HG03175 (cell line): ENCODE measurements around the gene SLC12A4.
"Not testable (repeated sequence)": the region's sequence is repeated elsewhere in the genome, so short reads cannot be mapped to it uniquely, and the experiment has no call there.

ENCODE experiments used
- ATAC-seq: cut with Tn5 transposase; IDR thresholded peaks from one replicate; pipeline ENCODE4 v1.9.1; 2021; ENCODE audit warnings: mild to moderate bottlenecking, moderate library complexity; ENCODE audit not compliant: unreplicated experiment

SLC12A4 gene

DNA sequence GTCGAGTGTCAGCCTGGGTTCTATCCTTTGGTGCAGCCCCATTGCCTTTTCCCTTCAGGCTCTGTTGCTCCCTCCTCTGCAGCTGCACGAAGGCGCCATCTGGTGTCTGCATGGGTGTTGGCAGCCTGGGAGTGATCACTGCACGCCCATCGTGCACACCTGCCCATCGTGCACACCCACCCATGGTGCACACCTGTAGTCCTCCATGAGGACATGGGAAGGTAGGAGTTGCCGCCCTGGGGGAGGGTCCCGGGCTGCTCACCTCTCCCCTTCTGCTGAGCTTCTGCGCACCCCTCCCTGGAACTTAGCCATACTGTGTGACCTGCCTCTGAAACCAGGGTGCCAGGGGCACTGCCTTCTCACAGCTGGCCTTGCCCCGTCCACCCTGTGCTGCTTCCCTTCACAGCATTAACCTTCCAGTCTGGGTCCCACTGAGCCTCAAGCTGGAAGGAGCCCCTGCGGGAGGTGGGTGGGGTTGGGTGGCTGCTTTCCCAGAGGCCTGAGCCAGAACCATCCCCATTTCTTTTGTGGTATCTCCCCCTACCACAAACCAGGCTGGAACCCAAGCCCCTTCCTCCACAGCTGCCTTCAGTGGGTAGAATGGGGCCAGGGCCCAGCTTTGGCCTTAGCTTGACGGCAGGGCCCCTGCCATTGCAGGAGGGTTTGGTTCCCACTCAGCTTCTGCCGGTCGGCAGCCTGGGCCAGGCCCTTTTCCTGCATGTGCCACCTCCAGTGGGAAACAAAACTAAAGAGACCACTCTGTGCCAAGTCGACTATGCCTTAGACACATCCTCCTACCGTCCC is 39.7 kb downstream of the SLC12A4 start:
- ATAC-seq: peak; percentile 44

- no peak for ATAC-seq
These were observed 40.3 kb downstream of the SLC12A4 start for GRCh38 chr16:67928147-67928546.

DNA sequence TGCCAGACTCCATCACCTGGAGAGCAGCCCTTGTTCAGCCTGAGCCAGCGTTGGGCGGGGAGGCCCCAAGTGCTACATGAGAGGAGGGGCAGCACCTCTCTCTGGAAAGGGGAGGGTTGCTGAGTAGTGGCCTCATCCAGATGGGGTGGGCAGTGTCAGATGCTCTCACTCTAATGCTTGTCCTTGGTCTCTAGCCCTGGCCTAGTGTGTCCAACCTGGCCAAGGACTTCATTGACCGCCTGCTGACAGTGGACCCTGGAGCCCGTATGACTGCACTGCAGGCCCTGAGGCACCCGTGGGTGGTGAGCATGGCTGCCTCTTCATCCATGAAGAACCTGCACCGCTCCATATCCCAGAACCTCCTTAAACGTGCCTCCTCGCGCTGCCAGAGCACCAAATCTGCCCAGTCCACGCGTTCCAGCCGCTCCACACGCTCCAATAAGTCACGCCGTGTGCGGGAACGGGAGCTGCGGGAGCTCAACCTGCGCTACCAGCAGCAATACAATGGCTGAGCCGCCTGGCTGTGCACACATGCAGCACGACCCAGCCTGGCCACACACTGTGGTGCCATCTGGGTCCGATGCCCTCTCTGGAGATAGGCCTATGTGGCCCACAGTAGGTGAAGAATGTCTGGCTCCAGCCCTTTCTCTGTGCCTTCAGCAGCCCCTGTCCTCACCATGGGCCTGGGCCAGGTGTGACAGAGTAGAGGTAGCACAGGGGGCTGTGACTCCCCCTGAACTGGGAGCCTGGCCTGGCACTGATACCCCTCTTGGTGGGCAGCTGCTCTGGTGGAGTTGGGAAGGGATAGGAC is 41.1 kb downstream of the SLC12A4 start:
- no peak for ATAC-seq

DNA sequence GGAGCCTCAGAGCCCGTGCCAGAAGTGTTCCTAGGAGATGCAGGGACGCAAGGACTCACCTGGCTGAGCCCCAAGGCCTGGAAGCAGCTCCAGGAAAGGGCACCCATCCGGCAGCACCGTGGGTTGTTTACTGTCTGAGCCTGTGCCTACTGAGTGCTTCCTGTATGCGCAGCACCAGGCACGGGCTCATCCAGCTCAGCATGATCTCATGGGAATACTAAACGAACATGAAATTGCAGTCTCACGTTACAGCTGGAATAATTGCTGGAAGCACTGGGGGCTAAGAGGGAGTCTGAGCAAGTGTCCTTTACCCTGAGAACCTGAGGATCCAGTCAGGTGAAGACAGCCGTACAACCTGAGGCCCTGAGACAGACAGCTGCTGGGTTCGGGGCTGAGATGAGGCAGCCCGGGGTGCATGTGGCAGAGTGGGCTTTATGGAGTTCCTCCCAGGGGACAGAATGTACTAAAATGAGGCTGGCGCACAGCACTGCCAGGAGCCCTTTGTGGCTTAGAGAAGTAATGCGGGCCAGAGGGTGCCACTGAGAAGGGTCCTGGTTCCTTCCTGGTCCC is 42.2 kb downstream of the SLC12A4 start:
- no peak for ATAC-seq

- ATAC-seq: no peak
These were observed 44.1 kb downstream of the SLC12A4 start for GRCh38 chr16:67924140-67924906.

GRCh38 chr16:67923414-67924116 is 44.9 kb downstream of the SLC12A4 start:
- no peak for ATAC-seq

- no peak for ATAC-seq
These were observed 45.7 kb downstream of the SLC12A4 start for GRCh38 chr16:67922740-67923139.

DNA sequence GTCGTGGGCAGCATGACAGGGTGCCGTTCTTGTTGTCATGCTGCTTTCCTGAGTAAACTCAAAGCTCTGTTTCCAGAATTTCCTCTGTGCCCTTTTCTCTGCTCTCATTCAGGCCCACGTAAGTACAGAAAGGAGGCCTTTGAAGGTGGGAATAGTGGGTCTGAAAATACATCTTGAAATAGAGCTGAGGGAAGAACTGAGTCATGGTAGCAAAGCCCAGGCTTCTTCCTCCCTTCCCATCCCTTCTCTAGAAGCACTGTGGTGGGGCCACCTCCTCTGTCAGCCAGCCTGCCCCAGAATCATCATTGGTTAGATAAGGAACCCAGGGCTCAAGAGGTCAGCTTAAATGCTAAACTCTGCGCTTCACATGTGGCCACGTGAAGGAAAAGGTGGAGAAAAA is 46.2 kb downstream of the SLC12A4 start:
- ATAC-seq: no peak

DNA sequence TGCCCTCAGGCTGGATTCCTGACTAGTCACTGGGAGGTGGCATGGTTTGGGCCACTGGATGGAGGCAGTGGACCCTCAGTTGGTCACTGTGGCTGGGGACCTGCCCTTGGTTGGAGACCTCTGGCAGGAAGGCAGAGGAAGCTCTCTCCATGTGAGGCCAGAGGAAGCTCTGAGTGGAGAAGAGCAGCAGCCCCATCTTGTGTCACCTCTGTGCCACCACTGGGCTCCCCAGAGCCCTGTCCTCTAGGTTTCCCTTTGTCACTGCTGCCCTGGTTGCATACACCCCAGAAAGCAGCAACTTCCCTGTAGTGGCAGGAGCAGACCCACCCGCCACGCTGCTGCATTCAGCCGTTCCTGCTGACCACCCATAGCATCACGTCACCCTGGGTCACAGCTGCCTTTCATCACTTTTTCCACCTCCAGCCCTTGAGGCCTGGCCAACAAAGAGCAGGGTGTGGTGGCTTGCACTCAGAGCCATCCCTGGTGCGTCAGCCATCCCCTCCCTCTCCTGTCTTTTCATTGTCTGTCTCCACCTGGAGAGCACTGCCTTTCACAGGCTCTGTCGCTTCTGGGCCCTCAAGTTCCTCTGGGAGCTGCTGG is 48.7 kb downstream of the SLC12A4 start:
- no peak for ATAC-seq

DNA sequence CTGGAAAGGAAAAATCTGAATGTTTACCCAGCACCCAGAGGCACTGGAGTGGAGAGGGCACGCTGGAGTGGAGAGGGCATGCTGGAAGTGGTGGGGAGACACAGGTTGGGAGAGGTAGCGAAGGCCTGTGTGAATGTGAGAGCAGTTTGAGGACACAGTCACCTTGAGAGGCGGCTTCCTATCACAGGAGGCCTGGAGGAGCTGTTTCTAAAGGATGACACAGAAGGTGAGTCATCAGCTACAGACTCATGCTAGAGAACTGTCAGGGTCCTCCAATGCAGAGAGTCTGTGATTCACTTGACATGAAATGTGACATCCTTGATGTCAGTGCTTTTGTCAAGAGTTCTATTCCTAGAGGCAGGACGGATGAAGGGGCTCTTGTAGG is 50.6 kb downstream of the SLC12A4 start:
- no peak for ATAC-seq

DNA sequence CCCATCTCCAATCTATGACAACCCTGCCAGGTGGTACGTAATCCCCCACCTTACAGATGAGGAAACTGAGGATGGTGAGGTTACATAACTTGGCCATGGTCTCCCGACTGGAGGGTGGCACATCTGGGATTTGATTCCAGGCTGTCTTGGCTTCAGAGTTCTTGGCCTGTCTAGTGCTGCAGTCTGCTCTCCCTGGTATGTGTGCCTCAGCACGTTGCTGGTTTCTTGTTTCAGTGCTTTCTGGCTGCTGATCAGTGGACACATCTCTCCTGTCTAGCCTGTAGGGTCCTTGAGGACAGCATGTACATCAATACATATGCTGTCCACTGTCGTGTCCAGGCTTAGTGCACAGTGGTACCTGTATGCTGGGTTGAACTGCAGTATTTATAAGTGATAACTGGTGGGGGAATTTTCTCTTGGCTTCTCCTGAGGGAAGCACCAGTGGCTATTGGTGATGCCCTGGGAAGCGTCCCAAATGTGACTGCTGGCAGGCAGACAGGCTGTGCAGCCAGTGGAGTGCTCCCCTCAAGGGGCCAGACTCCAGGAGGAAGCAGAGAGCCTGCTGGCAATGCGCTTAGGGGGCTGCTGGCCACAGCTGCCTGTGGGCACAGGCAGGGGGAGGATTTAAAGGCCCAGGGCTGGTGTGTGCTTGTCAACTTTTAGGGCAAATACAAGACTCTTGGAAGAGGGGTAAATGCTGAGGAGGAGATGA is 51.1 kb downstream of the SLC12A4 start:
- no peak for ATAC-seq

DNA sequence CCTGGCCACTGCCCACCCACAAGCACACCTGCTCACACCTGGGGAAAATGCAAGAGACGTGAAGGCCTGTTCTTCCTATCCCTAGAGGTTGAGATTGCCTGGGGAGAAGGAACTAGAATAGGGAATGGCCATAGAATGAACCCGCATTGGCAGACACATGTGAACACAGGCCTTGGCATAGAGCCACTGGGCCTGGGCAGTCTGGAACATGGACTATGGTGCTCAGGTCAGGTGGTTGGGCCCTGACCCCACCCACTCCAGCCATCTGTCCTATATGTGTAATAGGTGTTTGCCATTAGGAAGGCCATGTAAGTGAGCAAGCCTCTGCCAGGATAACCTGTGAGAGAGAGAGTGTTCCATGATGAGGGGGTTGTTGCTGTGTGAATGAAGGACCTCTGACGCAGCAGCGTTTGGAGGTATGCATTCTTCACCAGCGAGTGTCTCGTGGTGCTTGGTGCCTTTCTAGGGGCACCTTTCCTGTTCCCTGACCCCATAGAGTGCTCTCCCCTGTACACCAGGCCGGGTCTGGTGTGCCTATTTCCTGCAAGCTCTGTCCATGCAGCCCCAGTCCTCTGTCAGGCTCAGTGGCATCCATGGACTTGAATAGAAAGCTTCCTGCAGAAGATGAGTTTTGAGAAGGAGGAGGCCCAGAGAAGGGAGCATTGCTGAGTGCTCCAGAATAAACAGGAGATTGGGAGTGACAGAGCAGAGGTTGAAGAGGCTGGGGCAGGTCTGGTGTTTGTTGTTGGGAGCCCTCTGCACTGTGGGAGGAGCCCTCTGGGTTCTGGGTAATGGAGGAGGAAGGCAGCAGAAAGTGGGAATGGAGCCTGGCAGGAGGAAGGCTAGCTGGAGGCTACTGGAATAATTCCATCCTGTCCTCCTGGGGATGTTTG is 52.4 kb downstream of the SLC12A4 start:
- ATAC-seq: no peak

DNA sequence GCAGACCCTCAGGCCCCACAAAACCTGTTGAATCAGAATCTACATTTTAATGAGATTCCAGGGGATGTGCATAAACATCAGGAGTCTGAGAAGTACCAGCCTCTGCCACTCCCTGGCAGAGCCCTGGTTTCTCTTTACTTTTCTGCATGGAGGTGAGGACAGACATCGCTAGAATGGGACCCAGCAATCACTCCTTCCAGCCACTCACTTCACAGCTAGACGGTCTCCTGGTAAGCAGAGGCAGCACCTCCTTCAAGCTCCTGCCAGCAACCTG is 53.0 kb downstream of the SLC12A4 start:
- ATAC-seq: not testable (repeated sequence)

DNA sequence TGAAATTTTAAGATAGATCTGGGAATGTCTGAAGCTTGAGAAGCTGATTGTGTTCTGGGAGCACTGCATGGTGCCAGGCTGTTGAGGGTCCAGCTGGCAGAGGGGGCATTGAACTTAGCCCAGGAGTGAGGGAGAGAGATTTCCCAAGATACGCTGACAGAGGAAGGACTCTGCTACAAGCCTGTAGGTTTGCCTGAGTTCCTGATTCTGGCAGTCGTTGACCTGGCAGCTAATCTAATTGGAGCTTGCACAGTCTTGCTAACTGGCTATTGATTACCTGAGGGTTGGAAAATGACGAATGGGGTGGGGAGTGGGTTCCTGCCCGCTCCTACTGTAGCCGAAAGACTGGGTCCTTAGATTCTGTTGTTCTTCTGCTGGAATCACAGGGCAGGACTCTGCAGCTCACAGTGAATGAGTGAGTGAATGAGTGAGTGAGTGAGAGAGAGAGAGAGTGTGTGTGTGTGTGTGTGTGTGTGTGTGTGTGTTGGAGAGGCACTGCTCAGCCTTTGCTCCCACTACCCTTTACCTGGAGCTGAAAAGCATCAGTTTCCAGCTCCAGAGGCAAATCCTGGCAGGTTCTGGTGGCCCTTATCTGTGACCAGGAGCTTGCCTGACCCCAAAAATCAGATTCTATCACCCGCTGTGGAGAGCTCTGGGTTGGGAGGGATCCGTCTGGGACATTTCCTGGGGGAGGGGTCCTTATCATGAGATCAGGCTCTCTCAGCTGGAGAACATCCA is 53.5 kb downstream of the SLC12A4 start:
- ATAC-seq: no peak

DNA sequence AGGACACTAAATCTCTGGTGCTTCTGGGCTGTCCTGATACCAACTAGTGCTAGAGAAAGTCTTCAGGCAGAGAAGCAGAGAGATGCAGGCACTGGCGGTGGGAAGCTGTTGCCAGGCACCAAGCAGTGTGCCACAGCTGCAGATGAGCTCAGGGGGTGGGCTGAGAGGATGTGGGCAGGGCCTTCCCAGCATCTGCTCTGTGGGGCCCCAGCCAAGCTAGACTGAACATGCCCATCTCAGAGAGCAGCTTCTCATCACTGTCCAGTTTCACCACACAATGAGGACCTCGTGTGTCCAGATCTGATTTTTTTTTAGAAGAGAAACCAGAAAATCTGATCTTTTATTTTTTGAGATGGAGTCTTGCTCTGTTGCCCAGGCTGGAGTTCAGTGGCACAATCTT is 58.3 kb downstream of the SLC12A4 start:
- no peak for ATAC-seq

DNA sequence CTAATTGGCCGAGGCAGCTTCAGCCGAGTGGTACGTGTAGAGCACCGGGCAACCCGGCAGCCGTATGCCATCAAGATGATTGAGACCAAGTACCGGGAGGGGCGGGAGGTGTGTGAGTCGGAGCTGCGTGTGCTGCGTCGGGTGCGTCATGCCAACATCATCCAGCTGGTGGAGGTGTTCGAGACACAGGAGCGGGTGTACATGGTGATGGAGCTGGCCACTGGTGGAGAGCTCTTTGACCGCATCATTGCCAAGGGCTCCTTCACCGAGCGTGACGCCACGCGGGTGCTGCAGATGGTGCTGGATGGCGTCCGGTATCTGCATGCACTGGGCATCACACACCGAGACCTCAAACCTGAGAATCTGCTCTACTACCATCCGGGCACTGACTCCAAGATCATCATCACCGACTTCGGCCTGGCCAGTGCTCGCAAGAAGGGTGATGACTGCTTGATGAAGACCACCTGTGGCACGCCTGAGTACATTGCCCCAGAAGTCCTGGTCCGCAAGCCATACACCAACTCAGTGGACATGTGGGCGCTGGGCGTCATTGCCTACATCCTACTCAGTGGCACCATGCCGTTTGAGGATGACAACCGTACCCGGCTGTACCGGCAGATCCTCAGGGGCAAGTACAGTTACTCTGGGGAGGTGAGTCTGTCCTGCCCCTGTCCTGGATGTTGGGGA is 59.2 kb downstream of the SLC12A4 start:
- no peak for ATAC-seq

DNA sequence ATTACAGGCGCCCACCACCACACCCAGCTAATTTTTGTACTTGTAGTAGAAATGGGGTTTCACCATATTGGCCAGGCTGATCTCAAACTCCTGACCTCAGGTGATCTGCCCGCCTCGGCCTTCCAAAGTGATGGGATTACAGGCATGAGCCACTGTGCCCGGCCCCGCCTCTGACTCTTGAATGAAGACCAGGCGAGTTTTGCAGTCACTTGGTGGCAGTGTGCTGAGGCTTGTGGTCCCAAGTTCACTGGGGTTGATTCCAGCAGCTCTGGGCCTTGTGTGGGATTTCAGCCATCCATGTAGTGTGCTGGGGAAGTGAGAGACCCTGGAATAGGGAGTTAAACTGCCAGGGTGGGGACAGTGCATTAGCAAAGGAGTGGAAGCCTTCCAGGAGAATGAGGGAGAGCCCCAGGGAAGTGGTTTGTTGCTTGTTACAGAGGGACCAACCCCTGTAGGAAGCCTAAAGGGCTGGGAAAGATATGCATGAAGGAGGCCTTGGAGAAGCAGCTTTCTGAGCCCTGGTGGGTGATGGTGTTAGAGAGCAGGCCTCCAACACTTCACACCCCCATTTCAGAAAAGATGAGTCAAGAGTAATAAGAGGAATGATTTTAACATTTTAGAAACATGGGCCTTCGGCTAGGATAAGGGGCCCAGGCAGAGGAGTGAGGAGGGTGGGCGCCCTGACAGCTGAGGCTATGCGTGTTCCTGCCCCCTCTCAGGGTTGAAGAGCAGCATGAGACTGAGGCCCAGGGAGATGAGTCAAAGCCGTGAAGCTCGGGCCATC is 60.8 kb downstream of the SLC12A4 start:
- ATAC-seq: no peak
